HG03039 (cell line): ENCODE data around the gene DIP2C.
"Not testable (repeated sequence)": the region's sequence is repeated elsewhere in the genome, so short reads cannot be mapped to it uniquely, and the experiment has no call there.

Source experiments
- ATAC-seq: cut with Tn5 transposase; IDR thresholded peaks from one replicate; pipeline ENCODE4 v1.9.1; 2021; ENCODE audit warnings: mild to moderate bottlenecking, moderate library complexity; ENCODE audit not compliant: unreplicated experiment

The DIP2C gene

GRCh38 chr10:697097-697875, 7.8 kb upstream of the DIP2C start:
- ATAC-seq: no peak

GRCh38 chr10:695396-695795, 5.9 kb upstream of the DIP2C start:
- ATAC-seq: no peak

GRCh38 chr10:693506-693905, 4.0 kb upstream of the DIP2C start:
- no peak for ATAC-seq

- no peak for ATAC-seq
Measured at GRCh38 chr10:692682-693351, 3.3 kb upstream of the DIP2C start.

- no peak for ATAC-seq
Measured at GRCh38 chr10:691216-691615, 1.7 kb upstream of the DIP2C start.

GRCh38 chr10:690372-691161, 1.1 kb upstream of the DIP2C start:
- no peak for ATAC-seq

GRCh38 chr10:689121-689451, 382 bp downstream of the DIP2C start:
- no peak for ATAC-seq

- no peak for ATAC-seq
Measured at GRCh38 chr10:688312-689120, 952 bp downstream of the DIP2C start.

- ATAC-seq: no peak
Measured at GRCh38 chr10:687583-688311, 1.7 kb downstream of the DIP2C start.

- no peak for ATAC-seq
Measured at GRCh38 chr10:686155-686931, 3.1 kb downstream of the DIP2C start.

- ATAC-seq: no peak
Measured at GRCh38 chr10:685613-686012, 3.9 kb downstream of the DIP2C start.

- no peak for ATAC-seq
Measured at GRCh38 chr10:683448-684071, 5.9 kb downstream of the DIP2C start.

- ATAC-seq: no peak
Measured at GRCh38 chr10:682931-683447, 6.5 kb downstream of the DIP2C start.

GRCh38 chr10:681670-682318, 7.7 kb downstream of the DIP2C start:
- no peak for ATAC-seq

- no peak for ATAC-seq
Measured at GRCh38 chr10:680745-681144, 8.7 kb downstream of the DIP2C start.

- no peak for ATAC-seq
Measured at GRCh38 chr10:680146-680545, 9.3 kb downstream of the DIP2C start.

- ATAC-seq: no peak
Measured at GRCh38 chr10:679556-679955, 9.9 kb downstream of the DIP2C start.

GRCh38 chr10:678662-679005, 10.8 kb downstream of the DIP2C start:
- not testable (repeated sequence) for ATAC-seq
